HG03108 (cell line): Measurements from ENCODE around the gene MCRS1.

Experiments used
- ATAC-seq: cut with Tn5 transposase; IDR thresholded peaks from one replicate; pipeline ENCODE4 v1.9.1; 2021; ENCODE audit warnings: moderate library complexity; ENCODE audit not compliant: unreplicated experiment

Gene MCRS1

GRCh38 chr12:49556391-49557186, 11.4 kb downstream of the MCRS1 start:
- no peak for ATAC-seq

- no peak for ATAC-seq
Measured at GRCh38 chr12:49555631-49556390, 12.1 kb downstream of the MCRS1 start.

- no peak for ATAC-seq
Measured at GRCh38 chr12:49554266-49554665, 13.7 kb downstream of the MCRS1 start.

- no peak for ATAC-seq
Measured at GRCh38 chr12:49553512-49554088, 14.3 kb downstream of the MCRS1 start.

GRCh38 chr12:49552899-49553298, 15.0 kb downstream of the MCRS1 start:
- ATAC-seq = no peak

- ATAC-seq = no peak
Measured at GRCh38 chr12:49552425-49552824, 15.5 kb downstream of the MCRS1 start.

GRCh38 chr12:49552014-49552413, 15.9 kb downstream of the MCRS1 start:
- no peak for ATAC-seq

GRCh38 chr12:49550693-49551252, 17.2 kb downstream of the MCRS1 start:
- ATAC-seq = no peak

GRCh38 chr12:49549735-49550692, 17.9 kb downstream of the MCRS1 start:
- no peak for ATAC-seq

GRCh38 chr12:49548822-49549648, 18.9 kb downstream of the MCRS1 start:
- no peak for ATAC-seq

GRCh38 chr12:49548481-49548821, 19.5 kb downstream of the MCRS1 start:
- ATAC-seq = no peak

GRCh38 chr12:49547090-49547690, 20.8 kb downstream of the MCRS1 start:
- no peak for ATAC-seq

GRCh38 chr12:49546481-49546880, 21.5 kb downstream of the MCRS1 start:
- no peak for ATAC-seq

GRCh38 chr12:49545815-49546214, 22.1 kb downstream of the MCRS1 start:
- ATAC-seq = no peak

GRCh38 chr12:49543914-49544815, 23.8 kb downstream of the MCRS1 start:
- ATAC-seq = no peak

- ATAC-seq = no peak
Measured at GRCh38 chr12:49543221-49543913, 24.6 kb downstream of the MCRS1 start.

- ATAC-seq = no peak
Measured at GRCh38 chr12:49542592-49543160, 25.3 kb downstream of the MCRS1 start.
